ENCODE measurements around the gene KIF3C.
A peak's percentile ranks its signal among the peaks of the same experiment; 100 is the strongest.

The KIF3C gene

DNA sequence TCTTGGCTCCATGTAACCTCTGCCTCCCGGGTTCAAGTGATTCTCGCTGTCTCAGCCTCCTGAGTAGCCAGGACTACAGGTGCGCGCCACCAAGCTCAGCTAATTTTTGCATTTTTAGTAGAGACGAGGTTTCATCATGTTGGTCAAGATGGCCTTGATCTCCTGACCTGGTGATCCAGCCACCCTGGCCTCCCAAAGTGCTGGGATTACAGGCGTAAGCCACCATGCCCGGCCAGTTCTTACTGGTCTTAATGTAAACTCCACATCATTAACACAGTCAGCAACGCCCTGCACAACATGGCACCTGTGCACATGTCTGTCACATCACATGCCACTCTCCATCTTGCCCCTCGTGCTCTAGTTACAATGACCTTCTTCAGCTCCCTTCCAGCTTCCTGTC is 5.8 kb upstream of the KIF3C start:
- H3K27me3 Mint-ChIP-seq (ENCODE audit: low read depth) = peaks cover 2% of the 10 kb centered on the region
- DNase-seq (ENCODE audit: low spot score) = no peak
- H3K27ac Mint-ChIP-seq = no peak overlapping the region
- H3K9me3 Mint-ChIP-seq = no peaks in the 10 kb centered on the region
- no peaks in the 10 kb centered on the region for H3K36me3 Mint-ChIP-seq (ENCODE audit: low read depth)
- H3K4me3 Mint-ChIP-seq = no peak overlapping the region
- H3K4me1 Mint-ChIP-seq (ENCODE audit: low read depth) = peaks cover 10% of the 10 kb centered on the region

DNA sequence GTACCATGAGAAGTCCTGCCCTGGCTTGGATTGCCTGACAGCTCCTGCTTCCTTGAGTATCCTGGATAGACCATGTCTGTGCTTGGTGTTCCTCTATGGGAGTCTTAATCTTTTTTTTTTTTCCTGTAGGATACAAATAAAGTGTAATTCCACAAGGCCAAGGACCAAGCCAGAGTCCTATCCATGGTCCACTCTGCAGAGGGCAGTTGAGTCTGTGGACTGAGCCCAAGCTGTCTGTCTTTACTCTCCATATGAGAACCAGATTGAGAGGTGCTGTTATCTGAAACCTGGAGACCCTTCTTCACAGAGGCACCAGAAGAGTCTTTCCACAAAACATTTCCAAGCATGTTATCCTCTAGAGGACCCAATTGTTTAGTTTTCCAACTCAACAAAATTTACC is 1.4 kb upstream of the KIF3C start:
- peaks cover 11% of the 10 kb centered on the region for H3K4me1 Mint-ChIP-seq (ENCODE audit: low read depth)
- no peaks in the 10 kb centered on the region for H3K27me3 Mint-ChIP-seq (ENCODE audit: low read depth)
- H3K36me3 Mint-ChIP-seq (ENCODE audit: low read depth) = peaks cover 3% of the 10 kb centered on the region
- H3K27ac Mint-ChIP-seq = no peak overlapping the region
- DNase-seq (ENCODE audit: low spot score) = no peak
- peak overlapping the region; percentile 80 for H3K4me3 Mint-ChIP-seq
- no peaks in the 10 kb centered on the region for H3K9me3 Mint-ChIP-seq

- Mint-ChIP-seq H3K4me3 (peak overlapping the region; percentile 80), H3K27me3 (ENCODE audit: low read depth) (no peaks in the 10 kb centered on the region), H3K27ac (peak overlapping the region; percentile 68), H3K36me3 (ENCODE audit: low read depth) (peaks cover 3% of the 10 kb centered on the region), H3K9me3 (no peaks in the 10 kb centered on the region), H3K4me1 (ENCODE audit: low read depth) (peaks cover 11% of the 10 kb centered on the region)
- no peak for DNase-seq (ENCODE audit: low spot score)
Measured at GRCh38 chr2:25982968-25983280, 627 bp upstream of the KIF3C start.

DNA sequence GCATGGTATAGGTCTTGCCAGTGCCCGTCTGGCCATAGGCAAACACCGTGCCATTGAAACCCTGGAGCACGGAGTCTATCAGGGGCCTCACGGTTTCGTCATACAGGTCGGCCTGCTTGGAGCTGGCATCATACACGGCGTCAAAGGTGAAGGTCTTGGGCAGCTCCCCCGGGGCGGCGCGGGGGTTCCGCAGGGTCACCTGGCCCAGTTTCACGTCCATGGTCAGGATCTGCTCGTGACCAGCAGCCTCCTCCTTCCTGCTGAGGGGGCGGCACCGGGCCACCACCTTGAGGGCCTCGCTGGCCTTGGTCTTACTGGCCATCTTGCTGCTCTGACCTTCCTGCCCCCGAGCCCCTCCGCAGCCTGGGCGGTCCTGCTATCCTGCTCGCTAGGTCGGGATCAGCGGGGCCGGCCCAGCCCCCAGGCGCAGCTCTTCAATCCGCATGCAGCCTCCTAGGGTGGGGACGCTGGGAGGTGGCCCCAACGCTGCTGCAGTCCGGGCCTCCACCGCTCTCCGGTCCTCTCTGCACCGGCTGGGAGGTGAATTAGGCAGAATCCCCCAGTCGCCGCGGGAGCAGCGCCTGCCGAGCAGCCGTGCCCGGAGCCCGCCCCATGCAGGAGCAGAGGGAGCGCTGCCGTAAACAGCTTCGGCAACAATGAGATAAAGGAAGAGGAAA is 563 bp downstream of the KIF3C start:
- H3K4me1 Mint-ChIP-seq (ENCODE audit: low read depth) = peaks cover 16% of the 10 kb centered on the region
- H3K27me3 Mint-ChIP-seq (ENCODE audit: low read depth) = no peaks in the 10 kb centered on the region
- H3K36me3 Mint-ChIP-seq (ENCODE audit: low read depth) = peaks cover 3% of the 10 kb centered on the region
- no peak for DNase-seq (ENCODE audit: low spot score)
- H3K27ac Mint-ChIP-seq = peak overlapping the region; percentile 77
- no peaks in the 10 kb centered on the region for H3K9me3 Mint-ChIP-seq
- H3K4me3 Mint-ChIP-seq = peak overlapping the region; percentile 83

GRCh38 chr2:25980951-25981350 is 1.3 kb downstream of the KIF3C start:
- H3K9me3 Mint-ChIP-seq = no peaks in the 10 kb centered on the region
- H3K4me3 Mint-ChIP-seq = peak overlapping the region; percentile 83
- peaks cover 16% of the 10 kb centered on the region for H3K4me1 Mint-ChIP-seq (ENCODE audit: low read depth)
- H3K36me3 Mint-ChIP-seq (ENCODE audit: low read depth) = peaks cover 6% of the 10 kb centered on the region
- H3K27ac Mint-ChIP-seq = no peak overlapping the region
- no peaks in the 10 kb centered on the region for H3K27me3 Mint-ChIP-seq (ENCODE audit: low read depth)
- no peak for DNase-seq (ENCODE audit: low spot score)

- H3K36me3 Mint-ChIP-seq (ENCODE audit: low read depth) = peaks cover 6% of the 10 kb centered on the region
- H3K9me3 Mint-ChIP-seq = no peaks in the 10 kb centered on the region
- no peak overlapping the region for H3K27ac Mint-ChIP-seq
- H3K4me3 Mint-ChIP-seq = no peak overlapping the region
- H3K4me1 Mint-ChIP-seq (ENCODE audit: low read depth) = peaks cover 16% of the 10 kb centered on the region
- DNase-seq (ENCODE audit: low spot score) = no peak
- no peaks in the 10 kb centered on the region for H3K27me3 Mint-ChIP-seq (ENCODE audit: low read depth)
Measured at GRCh38 chr2:25980076-25980887, 2.0 kb downstream of the KIF3C start.

DNA sequence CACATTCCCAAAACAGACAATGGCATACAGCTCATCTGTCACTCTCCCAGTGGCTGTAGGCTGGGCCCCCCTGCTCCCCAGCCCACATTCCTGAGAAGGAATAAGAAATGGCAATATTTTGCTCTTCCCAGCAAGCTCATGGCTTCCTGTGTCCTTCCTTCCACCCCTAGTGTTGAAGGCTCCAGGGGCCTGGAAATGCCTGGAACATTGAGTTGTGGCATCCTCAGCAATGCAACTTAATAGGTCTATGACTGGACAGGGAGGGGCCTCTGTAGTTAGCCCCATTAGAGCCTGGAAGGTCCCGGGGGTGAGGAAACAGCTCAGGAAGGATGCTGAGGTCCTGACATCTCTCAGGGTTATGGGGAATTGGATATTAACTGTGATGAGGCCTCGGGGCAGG is 3.3 kb downstream of the KIF3C start:
- H3K27me3 Mint-ChIP-seq (ENCODE audit: low read depth) = no peaks in the 10 kb centered on the region
- H3K27ac Mint-ChIP-seq = no peak overlapping the region
- H3K36me3 Mint-ChIP-seq (ENCODE audit: low read depth) = peaks cover 6% of the 10 kb centered on the region
- no peak overlapping the region for H3K4me3 Mint-ChIP-seq
- H3K9me3 Mint-ChIP-seq = no peaks in the 10 kb centered on the region
- H3K4me1 Mint-ChIP-seq (ENCODE audit: low read depth) = peaks cover 16% of the 10 kb centered on the region
- DNase-seq (ENCODE audit: low spot score) = no peak

DNA sequence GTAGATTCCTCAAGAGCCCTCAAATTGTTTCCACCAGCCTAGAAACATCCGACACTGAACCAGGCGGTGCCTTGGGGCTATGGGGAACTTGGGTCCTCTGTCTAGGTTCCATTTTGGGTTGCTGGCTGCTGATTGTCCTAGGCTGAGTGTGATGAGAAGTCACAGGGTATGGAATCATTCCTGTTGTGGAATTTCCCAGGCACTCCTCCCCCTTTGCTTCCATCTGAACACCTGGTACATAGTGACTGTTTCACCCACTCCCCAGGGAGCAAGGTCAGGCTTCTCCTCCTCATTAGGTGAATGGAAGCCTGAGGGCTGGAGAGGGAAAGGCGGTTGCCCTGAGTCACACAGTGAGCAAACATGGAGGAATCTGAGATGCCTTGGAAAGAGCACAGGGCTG is 4.5 kb downstream of the KIF3C start:
- no peaks in the 10 kb centered on the region for H3K9me3 Mint-ChIP-seq
- peaks cover 11% of the 10 kb centered on the region for H3K4me1 Mint-ChIP-seq (ENCODE audit: low read depth)
- H3K36me3 Mint-ChIP-seq (ENCODE audit: low read depth) = peaks cover 6% of the 10 kb centered on the region
- H3K4me3 Mint-ChIP-seq = no peak overlapping the region
- no peak overlapping the region for H3K27ac Mint-ChIP-seq
- no peaks in the 10 kb centered on the region for H3K27me3 Mint-ChIP-seq (ENCODE audit: low read depth)
- DNase-seq (ENCODE audit: low spot score) = no peak

DNA sequence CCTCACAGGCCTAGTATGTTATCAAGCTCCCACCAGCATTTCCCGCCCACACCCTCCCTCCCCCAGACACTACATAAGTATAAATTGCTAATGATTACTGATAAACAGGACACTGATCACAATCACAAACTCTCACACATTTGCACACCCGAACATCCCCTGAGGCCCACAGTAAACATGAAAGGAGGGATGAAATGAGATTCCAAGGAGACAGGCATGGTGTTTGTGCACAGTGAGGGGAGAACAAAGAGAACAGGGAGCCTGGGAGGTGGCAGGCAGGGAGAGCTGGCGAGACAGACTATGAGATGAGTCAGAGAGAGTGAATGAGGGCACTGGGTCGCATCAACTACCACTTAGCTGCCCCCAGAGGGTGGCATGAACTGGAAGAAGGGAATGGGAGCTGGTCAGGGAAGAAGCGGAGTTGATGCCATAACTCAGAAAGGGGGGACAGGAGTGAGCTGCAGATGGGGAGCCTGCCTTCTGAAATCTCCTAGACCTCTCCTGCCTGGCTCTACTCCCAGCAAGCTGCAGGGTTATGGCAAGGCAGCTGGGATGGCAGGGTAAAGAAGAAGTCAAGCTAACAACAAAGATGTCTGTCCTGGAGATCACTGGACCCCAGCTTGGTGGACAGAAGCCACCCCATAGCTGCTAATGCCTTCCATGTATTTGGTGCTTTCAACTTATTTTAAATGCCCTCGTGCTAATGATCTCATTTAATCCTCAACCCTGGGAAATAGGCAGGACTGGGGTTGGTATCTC is 5.1 kb downstream of the KIF3C start:
- H3K4me3 Mint-ChIP-seq = no peak overlapping the region
- H3K4me1 Mint-ChIP-seq (ENCODE audit: low read depth) = peaks cover 11% of the 10 kb centered on the region
- no peaks in the 10 kb centered on the region for H3K9me3 Mint-ChIP-seq
- no peaks in the 10 kb centered on the region for H3K27me3 Mint-ChIP-seq (ENCODE audit: low read depth)
- peaks cover 6% of the 10 kb centered on the region for H3K36me3 Mint-ChIP-seq (ENCODE audit: low read depth)
- no peak for DNase-seq (ENCODE audit: low spot score)
- no peak overlapping the region for H3K27ac Mint-ChIP-seq

GRCh38 chr2:25972049-25972823 is 10.1 kb downstream of the KIF3C start:
- peaks cover 5% of the 10 kb centered on the region for H3K36me3 Mint-ChIP-seq (ENCODE audit: low read depth)
- DNase-seq (ENCODE audit: low spot score) = no peak
- H3K9me3 Mint-ChIP-seq = no peaks in the 10 kb centered on the region
- no peak overlapping the region for H3K4me3 Mint-ChIP-seq
- no peak overlapping the region for H3K27ac Mint-ChIP-seq
- peaks cover 4% of the 10 kb centered on the region for H3K4me1 Mint-ChIP-seq (ENCODE audit: low read depth)
- H3K27me3 Mint-ChIP-seq (ENCODE audit: low read depth) = no peaks in the 10 kb centered on the region

GRCh38 chr2:25971596-25971995 is 10.7 kb downstream of the KIF3C start:
- no peak overlapping the region for H3K4me3 Mint-ChIP-seq
- no peak for DNase-seq (ENCODE audit: low spot score)
- no peak overlapping the region for H3K27ac Mint-ChIP-seq
- peaks cover 5% of the 10 kb centered on the region for H3K36me3 Mint-ChIP-seq (ENCODE audit: low read depth)
- H3K9me3 Mint-ChIP-seq = no peaks in the 10 kb centered on the region
- H3K27me3 Mint-ChIP-seq (ENCODE audit: low read depth) = no peaks in the 10 kb centered on the region
- no peaks in the 10 kb centered on the region for H3K4me1 Mint-ChIP-seq (ENCODE audit: low read depth)

GRCh38 chr2:25966531-25967270 is 15.6 kb downstream of the KIF3C start:
- H3K27ac Mint-ChIP-seq = no peak overlapping the region
- H3K27me3 Mint-ChIP-seq (ENCODE audit: low read depth) = no peaks in the 10 kb centered on the region
- no peak overlapping the region for H3K4me3 Mint-ChIP-seq
- H3K4me1 Mint-ChIP-seq (ENCODE audit: low read depth) = peaks cover 2% of the 10 kb centered on the region
- DNase-seq (ENCODE audit: low spot score) = no peak
- no peaks in the 10 kb centered on the region for H3K9me3 Mint-ChIP-seq
- H3K36me3 Mint-ChIP-seq (ENCODE audit: low read depth) = peaks cover 2% of the 10 kb centered on the region

DNA sequence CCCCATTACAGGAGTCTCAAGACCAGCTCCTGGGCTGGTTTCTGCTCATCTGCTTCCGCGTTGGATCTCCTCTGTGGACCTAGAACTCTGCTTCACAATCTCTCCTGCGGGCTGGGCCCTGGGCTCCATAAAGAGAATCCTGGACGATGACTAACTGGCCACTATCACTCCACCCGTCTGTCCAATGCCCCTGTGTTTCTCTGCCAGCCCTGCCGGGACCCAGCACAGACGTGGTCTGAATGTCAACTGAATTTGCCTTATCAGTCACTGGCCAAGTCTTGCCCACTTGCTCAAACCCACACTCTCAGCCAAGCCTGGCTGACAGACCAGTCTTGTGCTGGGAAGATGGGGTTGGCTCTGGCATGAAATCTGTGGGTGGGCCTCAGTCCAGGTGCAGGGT is 17.4 kb downstream of the KIF3C start:
- Mint-ChIP-seq H3K9me3 (no peaks in the 10 kb centered on the region), H3K4me3 (no peak overlapping the region), H3K36me3 (ENCODE audit: low read depth) (peaks cover 2% of the 10 kb centered on the region), H3K4me1 (ENCODE audit: low read depth) (peaks cover 10% of the 10 kb centered on the region), H3K27me3 (ENCODE audit: low read depth) (no peaks in the 10 kb centered on the region), H3K27ac (no peak overlapping the region)
- DNase-seq (ENCODE audit: low spot score) = no peak

Data from T-helper 2 cell treated with Interferon-gamma antibody and Interleukin-4, amounts not matched to agents 5 μg/mL and 100 μg/mL, for 36 hours (primary cell).